HG03135 (cell line): ENCODE measurements around the gene ZNF398.

ENCODE experiments used
- ATAC-seq: cut with Tn5 transposase; IDR thresholded peaks from one replicate; pipeline ENCODE4 v1.9.1; 2021; ENCODE audit warnings: mild to moderate bottlenecking, moderate library complexity; ENCODE audit not compliant: unreplicated experiment

Gene ZNF398

GRCh38 chr7:149147752-149148653 is 750 bp downstream of the ZNF398 start:
- peak; percentile 36 for ATAC-seq

- no peak for ATAC-seq
Observed at GRCh38 chr7:149150981-149151380, 3.7 kb downstream of the ZNF398 start.

- ATAC-seq: no peak
Observed at GRCh38 chr7:149153346-149153745, 6.1 kb downstream of the ZNF398 start.

DNA sequence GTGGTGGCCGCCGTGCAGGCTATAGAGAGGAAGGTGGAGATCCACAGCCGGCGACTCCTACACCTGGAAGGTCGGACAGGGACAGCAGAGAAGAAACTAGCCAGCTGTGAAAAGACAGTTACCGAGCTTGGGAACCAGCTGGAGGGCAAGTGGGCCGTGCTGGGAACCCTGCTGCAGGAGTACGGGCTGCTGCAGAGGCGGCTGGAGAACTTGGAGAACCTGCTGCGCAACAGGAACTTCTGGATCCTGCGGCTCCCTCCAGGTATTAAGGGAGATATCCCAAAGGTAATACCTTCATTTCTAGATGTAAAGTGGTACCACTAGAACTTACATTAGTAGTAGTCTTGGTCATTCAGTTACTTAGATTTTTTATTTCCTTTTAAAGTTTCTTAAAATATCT is 6.8 kb downstream of the ZNF398 start:
- ATAC-seq: no peak

DNA sequence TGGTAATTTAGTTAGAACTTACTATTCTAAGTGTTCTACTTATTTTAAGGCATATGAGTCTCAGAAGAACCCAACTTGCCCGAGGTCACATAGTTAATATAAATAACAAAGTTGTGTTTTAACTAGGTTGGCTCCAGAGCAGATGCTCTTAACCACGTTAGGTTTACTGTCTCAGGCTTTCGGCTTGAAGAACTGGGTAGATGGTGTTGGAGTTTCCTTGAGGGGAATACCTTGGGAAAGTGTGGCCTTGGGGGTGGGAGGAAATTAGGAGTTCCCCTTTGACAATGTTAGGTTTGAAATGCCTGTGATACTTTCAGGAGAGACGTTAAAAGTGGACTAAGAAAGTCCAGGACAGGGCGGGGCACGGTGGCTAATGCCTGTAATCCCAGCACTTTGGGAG is 9.6 kb downstream of the ZNF398 start:
- ATAC-seq: no peak

DNA sequence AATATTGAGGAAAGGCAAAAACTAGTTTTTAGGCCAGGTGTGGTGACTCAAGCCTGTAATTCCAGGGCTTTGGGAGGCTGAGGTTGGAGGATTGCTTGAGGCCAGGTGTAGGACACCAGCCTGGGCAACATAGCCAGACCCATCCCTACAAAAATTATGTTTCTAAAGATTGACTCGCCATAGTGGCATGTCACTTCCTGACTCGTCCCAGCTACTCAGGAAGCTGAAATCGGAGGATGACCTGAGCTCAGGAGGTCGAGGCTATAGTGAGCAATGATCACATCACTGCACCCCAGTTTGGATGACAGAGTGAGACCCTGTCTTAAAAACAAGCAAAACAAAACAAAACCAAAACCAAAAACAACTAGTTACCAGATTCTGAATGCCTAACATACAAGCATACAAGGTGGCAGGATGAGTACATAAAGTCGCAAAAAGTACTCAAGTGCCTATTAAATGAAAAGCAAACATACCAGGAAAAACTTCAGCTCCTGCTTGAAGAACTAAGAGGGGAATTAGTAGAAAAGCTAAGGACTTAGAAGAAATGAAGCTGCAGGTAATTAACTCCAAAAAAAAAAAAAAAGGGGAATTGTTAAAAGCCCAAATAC is 14.1 kb downstream of the ZNF398 start:
- no peak for ATAC-seq

GRCh38 chr7:149166142-149166541 is 18.9 kb downstream of the ZNF398 start:
- no peak for ATAC-seq

GRCh38 chr7:149166630-149167352 is 19.5 kb downstream of the ZNF398 start:
- no peak for ATAC-seq

DNA sequence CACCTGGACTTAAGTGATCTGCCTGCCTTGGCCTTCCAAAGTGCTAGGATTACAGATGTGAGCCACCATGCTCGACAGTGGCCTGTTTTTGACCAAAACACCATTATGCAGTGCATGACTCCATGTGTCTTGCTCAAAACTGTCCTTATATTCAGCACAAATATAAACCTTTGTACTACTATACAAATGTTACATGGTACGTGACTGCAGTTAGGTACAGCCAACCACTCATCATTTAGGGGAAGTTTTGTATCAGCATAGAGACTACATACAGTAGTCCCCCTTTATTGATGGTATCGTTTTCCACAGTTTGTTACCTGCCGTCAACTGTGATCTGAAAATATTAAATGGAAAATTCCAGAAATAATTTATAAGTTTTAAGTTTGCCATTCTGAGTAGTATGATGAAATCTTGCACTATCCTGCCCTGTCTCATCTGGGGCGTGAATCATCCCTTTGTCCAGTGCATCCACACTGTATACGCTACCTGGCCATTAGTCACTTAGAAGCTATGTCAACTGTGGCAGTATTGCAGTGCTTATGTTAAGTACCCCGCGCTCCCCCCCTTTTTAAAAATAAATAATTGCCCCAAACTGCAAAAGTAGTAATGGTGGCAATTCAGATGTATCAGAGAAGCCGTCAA is 24.8 kb downstream of the ZNF398 start:
- no peak for ATAC-seq

- no peak for ATAC-seq
Observed at GRCh38 chr7:149172534-149172920, 25.3 kb downstream of the ZNF398 start.

DNA sequence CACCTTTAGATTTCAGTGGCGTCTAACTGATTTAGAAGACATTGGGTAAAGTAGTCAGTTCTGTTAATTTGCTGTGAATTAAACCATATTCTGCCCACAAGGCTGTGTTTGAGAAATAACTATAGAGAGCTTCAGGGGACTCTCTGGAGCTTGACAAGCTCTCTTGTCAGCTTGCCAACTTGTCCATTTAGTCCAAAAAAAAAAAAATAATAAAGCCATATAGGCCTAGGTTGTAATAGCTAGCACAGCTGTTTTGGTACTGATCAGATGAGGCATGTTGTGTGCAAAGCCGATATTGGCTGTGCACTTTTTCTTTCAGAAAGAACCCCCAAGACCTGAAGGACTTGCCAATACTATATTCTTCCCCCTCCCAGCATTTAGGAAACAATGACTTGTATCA is 27.9 kb downstream of the ZNF398 start:
- ATAC-seq: no peak

GRCh38 chr7:149179241-149179640 is 32.0 kb downstream of the ZNF398 start:
- ATAC-seq: no peak

DNA sequence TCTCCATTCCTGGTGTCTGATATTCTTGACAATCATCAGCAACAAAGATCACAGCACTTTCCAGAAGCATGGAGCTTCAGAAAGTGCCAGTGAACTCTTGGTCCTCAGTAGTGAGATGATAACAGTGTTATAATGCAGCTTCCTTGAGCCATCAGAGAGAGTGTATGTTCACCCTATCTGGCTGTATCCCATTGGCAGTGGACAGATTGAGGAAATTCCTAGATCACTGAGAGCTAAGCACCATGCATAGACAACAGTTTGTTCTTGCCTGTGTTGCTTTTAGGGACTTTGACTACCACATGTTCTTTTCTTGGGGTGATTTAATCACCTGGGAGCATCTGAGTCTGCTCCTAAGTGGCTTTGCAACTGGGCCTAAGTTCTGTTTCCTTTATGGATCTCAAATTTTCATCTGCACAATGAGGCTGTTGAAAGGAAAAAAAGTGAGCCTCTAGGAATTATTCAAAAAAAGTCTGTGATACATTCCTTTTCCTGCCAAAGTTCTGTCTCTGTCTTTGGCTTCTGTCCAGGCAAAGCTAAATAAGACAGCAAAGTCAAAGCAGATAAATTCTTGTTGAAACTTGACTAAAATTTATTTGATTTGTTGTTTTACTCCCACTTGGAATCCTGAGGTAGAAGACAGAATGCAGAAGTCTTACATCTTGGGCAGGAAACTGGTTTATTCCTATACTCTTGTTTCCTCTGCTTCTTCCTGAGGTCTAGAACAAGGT is 33.6 kb downstream of the ZNF398 start:
- no peak for ATAC-seq

DNA sequence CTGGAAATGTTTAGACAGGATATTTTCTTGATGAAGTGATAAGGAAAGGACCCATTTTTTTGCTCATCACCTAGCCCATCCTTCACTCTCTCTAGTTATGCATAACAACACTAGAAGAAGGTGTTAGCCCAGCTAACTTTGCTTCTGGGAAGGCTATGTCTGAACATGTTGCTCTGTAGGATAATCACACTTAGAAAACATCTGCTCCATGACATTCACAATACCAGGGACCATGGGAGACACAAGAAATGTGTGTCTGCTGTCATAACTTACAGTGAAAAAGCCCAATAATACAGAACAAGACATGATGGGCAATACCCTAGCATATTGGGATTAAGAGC is 34.2 kb downstream of the ZNF398 start:
- ATAC-seq: no peak

DNA sequence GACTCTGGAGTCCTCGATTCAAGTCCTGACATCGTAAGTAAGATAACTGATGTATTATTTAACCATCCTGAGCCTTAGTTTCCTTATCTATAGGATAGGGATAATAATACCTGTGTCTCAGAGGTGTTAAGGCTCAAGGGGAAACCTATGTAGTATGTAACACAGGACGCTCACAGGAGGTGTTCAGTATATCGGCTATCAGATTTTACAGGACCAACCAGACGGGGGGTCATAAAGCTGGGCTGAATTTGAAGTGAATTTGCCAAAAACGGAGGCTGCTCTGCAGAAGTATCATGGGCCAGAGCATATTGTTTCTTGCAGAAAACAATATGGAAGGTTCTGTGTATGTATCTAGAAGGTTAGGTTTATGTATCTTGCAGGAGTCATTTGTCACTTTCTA is 37.0 kb downstream of the ZNF398 start:
- ATAC-seq: no peak

GRCh38 chr7:149188213-149188612 is 41.0 kb downstream of the ZNF398 start:
- no peak for ATAC-seq

GRCh38 chr7:149188637-149189259 is 41.5 kb downstream of the ZNF398 start:
- ATAC-seq: no peak

DNA sequence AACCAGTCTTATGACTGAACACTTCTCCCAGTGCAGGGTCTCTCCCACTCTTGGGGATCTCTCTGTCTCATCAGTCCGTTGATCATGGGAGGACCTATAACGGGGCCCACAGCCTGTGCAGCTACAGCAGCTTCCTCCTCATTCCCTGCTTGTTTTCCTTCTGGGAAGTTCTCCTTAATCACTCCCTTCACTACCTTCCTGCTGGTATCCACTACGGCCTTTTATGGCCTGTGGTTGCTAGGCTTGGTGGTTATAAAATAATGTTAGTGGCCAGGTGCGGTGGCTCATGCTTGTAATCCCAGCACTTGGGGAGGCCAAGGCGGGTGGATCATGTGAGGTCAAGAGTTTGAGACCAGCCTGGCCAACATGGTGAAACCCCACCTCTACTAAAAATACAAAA is 44.6 kb downstream of the ZNF398 start:
- ATAC-seq: no peak

DNA sequence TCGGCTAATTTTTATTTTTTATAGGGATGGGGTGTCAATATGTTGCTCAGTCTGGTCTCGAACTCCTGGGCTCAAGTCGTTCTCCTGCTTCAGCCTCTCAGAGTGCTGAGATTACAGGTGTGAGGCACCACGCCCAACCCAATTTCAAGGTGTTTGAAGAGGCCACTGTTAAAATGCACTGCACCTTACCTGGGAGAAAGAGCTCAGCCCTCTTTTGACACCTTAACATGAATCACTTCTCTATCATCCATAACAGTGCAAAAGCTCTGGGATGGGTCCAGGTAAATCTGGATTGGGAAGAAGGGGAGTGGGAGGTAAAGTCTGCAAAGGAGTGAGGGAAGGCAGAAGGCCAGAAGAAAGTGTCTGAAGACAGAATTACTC is 47.5 kb downstream of the ZNF398 start:
- ATAC-seq: no peak
